Measurements from ENCODE around the gene BCL7A. TPM values are rescaled to one million over a fixed set of nuclear protein-coding genes. Genes with fewer than 3 reads are reported as not detected.

BCL7A gene
- total and polyA plus RNA-seq, 10 of the 15 experiments (the other 5 are each of a cell fraction or from before 2014, with no cell fraction given) = 0.37 to 17.2 (median 11.7) TPM

- Histone ChIP-seq H3K36me3 (ENCODE audit: control insufficient read depth in 2 of 2, insufficient read depth in 2 of 2, low read length in 1 of 2) (no peaks in the 10 kb centered on the region), H4K20me1 (ENCODE audit: control insufficient read depth, insufficient read depth) (no peaks in the 10 kb centered on the region), H3K27me3 (replicated peaks in 1 of 2; ENCODE audit: control insufficient read depth in 2 of 2, insufficient read depth in 2 of 2, low read length in 1 of 2) (no peaks in the 10 kb centered on the region), H3K79me2 (ENCODE audit: control insufficient read depth, insufficient read depth, low read length) (no peaks in the 10 kb centered on the region), H3K9ac (ENCODE audit: control insufficient read depth, insufficient read depth, low read length) (no peak overlapping the region), H3K4me1 (ENCODE audit: control insufficient read depth, insufficient read depth, low read length) (peaks cover 23% of the 10 kb centered on the region), H3K9me3 (replicated peaks; ENCODE audit: control insufficient read depth, insufficient read depth, low read length) (no peaks in the 10 kb centered on the region), H3K4me3 (no peak overlapping the region), H2AFZ (ENCODE audit: control insufficient read depth, low read depth, low read length) (no peak overlapping the region), H3K4me2 (ENCODE audit: control insufficient read depth, insufficient read depth) (peak overlapping the region; percentile 10; the same call in 1 of the 2 replicates), H3K27ac (ENCODE audit: control insufficient read depth, insufficient read depth) (peak overlapping the region; percentile 24; the same call in 1 of the 2 replicates)
- TF ChIP-seq NFIC (IDR thresholded peaks at IDR 0.05; ENCODE audit: low read depth, low read length) (no peak), EED (IDR thresholded peaks at IDR 0.05; ENCODE audit: low read depth) (no peak), ZNF592 (IDR thresholded peaks at IDR 0.05) (no peak), TAF1 (IDR thresholded peaks at IDR 0.05; ENCODE audit: borderline replicate concordance, low read depth, low read length) (no peak), ATF3 (IDR thresholded peaks at IDR 0.05; ENCODE audit: borderline replicate concordance, extremely low read depth, low read depth, low read length) (no peak), CTCF (IDR thresholded peaks at IDR 0.05 in 2 of 3, conservative IDR thresholded peaks at IDR 0.05 in 1 of 3; ENCODE audit: control insufficient read depth in 2 of 3, extremely low read depth in 1 of 3, insufficient read depth in 1 of 3, low read depth in 3 of 3, low read length in 3 of 3) (0 out of 6 replicates have a peak, but pooled peaks of 1 of the 3 experiments have one; percentile 7), SMARCA5 (IDR thresholded peaks at IDR 0.05) (no peak), SREBF2 (IDR thresholded peaks at IDR 0.05; ENCODE audit: low read length) (no peak)
- no peak for FAIRE-seq
- RAD21 ChIA-PET (ENCODE audit: unreplicated experiment) = interaction anchor here (1.0 to 3.5 kb wide), 5 partner anchors 9 to 74 kb away, joined by 3 to 28 read pairs (median 8); partner anchors contain the start of gene CFAP251
- SMC1A ChIA-PET (ENCODE audit: uncharacterized antibody, unreplicated experiment) = interaction anchor here (0.9 to 2.6 kb wide), 4 partner anchors 10 to 189 kb away, joined by 3 to 20 read pairs (median 6); no protein-coding TSS in a partner anchor
- intact Hi-C loops (cut with micrococcal nuclease; ENCODE audit: unreplicated experiment) (loop anchor here (2.0 to 5.0 kb wide), 2 partner anchors 37 to 63 kb away; no protein-coding TSS in a partner anchor), in situ Hi-C loops (cut with MboI) (no loop called here)
- no peak for DNase-seq (ENCODE audit: low read depth, low spot score)
- WGBS (ENCODE audit: insufficient coverage, insufficient replicate concordance, low lambda C conversion rate, missing lambda C conversion rate) = 32% methylated on average over 6 of the region's 6 CpGs
- no TSS peak for BruUV-seq (replicated peaks)
- CTCF ChIA-PET = interaction anchor here (2.1 to 2.7 kb wide), 2 partner anchors 70 to 197 kb away, joined by 9 to 14 read pairs; partner anchors contain the start of genes CFAP251 and RHOF
- POLR2A ChIA-PET = interaction anchor here (2.3 kb wide), 1 partner anchor 10 kb away, joined by 12 read pairs; no protein-coding TSS in a partner anchor
- no peak for ATAC-seq
Measured at GRCh38 chr12:121990114-121990647, 31.5 kb upstream of the BCL7A start.

Data from GM12878 (cell line).